ENCODE measurements around the gene ZKSCAN4. TPM values are rescaled to one million over a fixed set of nuclear protein-coding genes. Genes with fewer than 3 reads are reported as not detected.

ZKSCAN4 gene
- total RNA-seq, 2 donors from 2014 or later: 7.3 to 8.2 TPM

DNA sequence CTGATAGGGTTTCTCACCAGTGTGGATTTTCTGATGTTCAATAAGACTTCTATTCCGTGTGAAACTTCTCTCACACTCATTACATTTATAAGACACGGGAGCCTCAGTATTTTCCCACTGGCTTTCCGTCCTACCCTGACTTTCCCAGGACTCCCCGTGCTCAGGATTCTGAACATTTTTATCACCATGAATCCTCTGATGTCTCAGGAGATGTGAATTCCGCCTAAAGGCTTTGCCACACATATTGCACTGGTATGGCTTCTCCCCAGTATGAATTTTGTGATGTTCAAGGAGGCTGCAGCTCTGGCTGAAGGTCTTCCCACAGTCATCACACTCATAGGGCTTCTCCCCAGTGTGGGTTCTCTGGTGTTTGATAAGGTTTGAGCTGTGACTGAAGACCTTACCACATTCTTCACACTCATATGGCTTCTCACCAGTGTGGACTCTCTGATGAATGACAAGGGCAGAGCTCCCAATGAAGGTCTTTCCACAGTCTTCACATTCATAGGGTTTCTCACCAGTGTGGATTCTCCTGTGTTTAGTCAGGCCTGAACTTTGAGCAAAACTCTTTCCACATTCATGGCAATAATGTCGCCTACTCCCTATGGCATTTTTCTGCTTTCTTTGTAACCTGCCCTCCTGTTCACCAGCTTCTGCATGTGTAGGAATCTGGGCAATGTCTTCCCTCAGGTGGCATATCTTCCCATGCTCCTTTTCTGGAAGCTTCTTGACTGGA lies 6.7 kb downstream of the ZKSCAN4 start:
- no peaks in the 10 kb centered on the region for H3K4me1 ChIP-seq (ENCODE audit: control insufficient read depth, insufficient read depth, low read length)
- H3K27ac ChIP-seq (ENCODE audit: low read depth, low read length): no peak overlapping the region
- H3K4me3 ChIP-seq (ENCODE audit: low read length): no peak overlapping the region
- 90 to 91% methylated on average over 5 to 6 of the region's 6 CpGs for WGBS, 2 experiments (ENCODE audit: insufficient coverage in 1 of 2, insufficient read length in 1 of 2)
- H3K27me3 Mint-ChIP-seq (ENCODE audit: insufficient read depth): no peaks in the 10 kb centered on the region
- H3K36me3 ChIP-seq (ENCODE audit: control insufficient read depth, insufficient read depth, low read length): peaks cover 54% of the 10 kb centered on the region
- no peak overlapping the region for H3K9ac ChIP-seq (ENCODE audit: extremely low read depth, low read length, poor library complexity, severe bottlenecking)
- TF ChIP-seq, protein P1, sequence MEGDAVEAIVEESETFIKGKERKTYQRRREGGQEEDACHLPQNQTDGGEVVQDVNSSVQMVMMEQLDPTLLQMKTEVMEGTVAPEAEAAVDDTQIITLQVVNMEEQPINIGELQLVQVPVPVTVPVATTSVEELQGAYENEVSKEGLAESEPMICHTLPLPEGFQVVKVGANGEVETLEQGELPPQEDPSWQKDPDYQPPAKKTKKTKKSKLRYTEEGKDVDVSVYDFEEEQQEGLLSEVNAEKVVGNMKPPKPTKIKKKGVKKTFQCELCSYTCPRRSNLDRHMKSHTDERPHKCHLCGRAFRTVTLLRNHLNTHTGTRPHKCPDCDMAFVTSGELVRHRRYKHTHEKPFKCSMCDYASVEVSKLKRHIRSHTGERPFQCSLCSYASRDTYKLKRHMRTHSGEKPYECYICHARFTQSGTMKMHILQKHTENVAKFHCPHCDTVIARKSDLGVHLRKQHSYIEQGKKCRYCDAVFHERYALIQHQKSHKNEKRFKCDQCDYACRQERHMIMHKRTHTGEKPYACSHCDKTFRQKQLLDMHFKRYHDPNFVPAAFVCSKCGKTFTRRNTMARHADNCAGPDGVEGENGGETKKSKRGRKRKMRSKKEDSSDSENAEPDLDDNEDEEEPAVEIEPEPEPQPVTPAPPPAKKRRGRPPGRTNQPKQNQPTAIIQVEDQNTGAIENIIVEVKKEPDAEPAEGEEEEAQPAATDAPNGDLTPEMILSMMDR (conservative IDR thresholded peaks at IDR 0.05): no peak
- no peaks in the 10 kb centered on the region for H3K9me3 Mint-ChIP-seq
- H3K36me3 Mint-ChIP-seq (ENCODE audit: low read depth): peaks cover 60% of the 10 kb centered on the region
- no peaks in the 10 kb centered on the region for H3K9me3 ChIP-seq (ENCODE audit: control insufficient read depth, low read length)
- DNase-seq: no peak
- H3K27me3 ChIP-seq (ENCODE audit: control insufficient read depth, insufficient read depth, low read length, poor library complexity, severe bottlenecking): no peaks in the 10 kb centered on the region
- no peak overlapping the region for H3K27ac Mint-ChIP-seq
- no peaks in the 10 kb centered on the region for H3K4me1 Mint-ChIP-seq
- H3K4me3 Mint-ChIP-seq: no peak overlapping the region

DNA sequence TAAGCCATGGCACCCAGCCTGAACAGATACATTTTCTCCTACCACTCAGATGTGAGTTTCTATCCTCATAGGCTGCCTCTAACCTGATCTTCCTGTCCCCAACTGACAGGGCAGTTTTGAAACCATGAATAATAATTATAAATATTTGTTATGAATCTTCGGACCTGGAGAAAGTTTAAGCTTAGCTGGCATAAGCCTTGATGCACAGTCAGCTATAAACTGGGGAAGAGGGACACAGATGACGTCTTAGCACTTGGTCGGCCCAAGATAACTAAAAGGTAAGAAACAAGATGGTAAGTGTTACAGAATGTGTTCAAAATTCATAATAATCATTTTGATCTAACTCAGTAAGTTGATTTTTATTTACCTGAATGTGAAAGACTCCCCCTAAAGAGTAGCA lies 8.1 kb downstream of the ZKSCAN4 start:
- Histone ChIP-seq H3K27me3 (ENCODE audit: control insufficient read depth, insufficient read depth, low read length, poor library complexity, severe bottlenecking) (no peaks in the 10 kb centered on the region), H3K27ac (ENCODE audit: low read depth, low read length) (no peak overlapping the region), H3K36me3 (ENCODE audit: control insufficient read depth, insufficient read depth, low read length) (peaks cover 53% of the 10 kb centered on the region), H3K4me3 (ENCODE audit: low read length) (no peak overlapping the region), H3K9ac (ENCODE audit: extremely low read depth, low read length, poor library complexity, severe bottlenecking) (no peak overlapping the region), H3K9me3 (ENCODE audit: control insufficient read depth, low read length) (no peaks in the 10 kb centered on the region), H3K4me1 (ENCODE audit: control insufficient read depth, insufficient read depth, low read length) (no peaks in the 10 kb centered on the region)
- no peaks in the 10 kb centered on the region for H3K4me1 Mint-ChIP-seq
- H3K27me3 Mint-ChIP-seq (ENCODE audit: insufficient read depth): no peaks in the 10 kb centered on the region
- H3K9me3 Mint-ChIP-seq: no peaks in the 10 kb centered on the region
- TF ChIP-seq, protein P1 (conservative IDR thresholded peaks at IDR 0.05): no peak
- no peak for DNase-seq
- no peak overlapping the region for H3K27ac Mint-ChIP-seq
- 99 to 100% methylated on average over 2 to 3 of the region's 3 CpGs for WGBS, 2 experiments (ENCODE audit: insufficient coverage in 1 of 2, insufficient read length in 1 of 2)
- H3K4me3 Mint-ChIP-seq: no peak overlapping the region
- peaks cover 53% of the 10 kb centered on the region for H3K36me3 Mint-ChIP-seq (ENCODE audit: low read depth)

DNA sequence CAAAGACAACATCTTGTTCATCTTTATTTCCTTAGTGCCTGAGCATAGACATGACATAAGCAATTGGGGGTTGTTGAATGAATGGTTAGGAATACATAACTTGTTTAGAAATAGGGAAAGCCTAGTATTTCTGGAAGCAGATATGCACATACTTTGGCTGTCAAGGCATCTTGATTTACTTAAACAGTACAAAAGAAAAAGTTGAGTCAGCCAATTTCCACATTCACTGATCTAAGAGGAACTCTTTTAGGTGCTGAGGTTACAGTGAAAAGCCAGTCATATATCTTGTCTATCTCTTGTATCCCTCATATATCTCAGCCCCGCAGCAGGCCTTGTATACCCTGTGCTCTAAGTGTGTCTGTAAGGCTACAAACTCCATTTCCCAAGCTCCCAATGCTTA lies 11.6 kb downstream of the ZKSCAN4 start:
- 89% methylated on average over 1 of the region's 1 CpG; no CpG with 5 or more reads in 1 of the 2 experiments for WGBS, 2 experiments (ENCODE audit: insufficient coverage in 1 of 2, insufficient read length in 1 of 2)
- Mint-ChIP-seq H3K27ac (no peak overlapping the region), H3K4me1 (peaks cover 7% of the 10 kb centered on the region), H3K36me3 (ENCODE audit: low read depth) (peaks cover 39% of the 10 kb centered on the region), H3K4me3 (no peak overlapping the region), H3K9me3 (peaks cover 9% of the 10 kb centered on the region), H3K27me3 (ENCODE audit: insufficient read depth) (no peaks in the 10 kb centered on the region)
- H3K36me3 ChIP-seq (ENCODE audit: control insufficient read depth, insufficient read depth, low read length): peaks cover 50% of the 10 kb centered on the region
- H3K27me3 ChIP-seq (ENCODE audit: control insufficient read depth, insufficient read depth, low read length, poor library complexity, severe bottlenecking): no peaks in the 10 kb centered on the region
- H3K4me1 ChIP-seq (ENCODE audit: control insufficient read depth, insufficient read depth, low read length): peaks cover 10% of the 10 kb centered on the region
- DNase-seq: no peak
- TF ChIP-seq, protein P1 (conservative IDR thresholded peaks at IDR 0.05): no peak
- H3K27ac ChIP-seq (ENCODE audit: low read depth, low read length): no peak overlapping the region
- no peak overlapping the region for H3K9ac ChIP-seq (ENCODE audit: extremely low read depth, low read length, poor library complexity, severe bottlenecking)
- H3K9me3 ChIP-seq (ENCODE audit: control insufficient read depth, low read length): peaks cover 13% of the 10 kb centered on the region
- no peak overlapping the region for H3K4me3 ChIP-seq (ENCODE audit: low read length)

Data from endodermal cell (in vitro differentiated cells).